Hepatocyte (in vitro differentiated cells): Measurements from ENCODE around the gene ANKAR. TPM values are rescaled to one million over a fixed set of nuclear protein-coding genes. Genes with fewer than 3 reads are reported as not detected.

Source experiments
- DNase-seq: peaks from one replicate; pipeline ENCODE4 v3.0.0-alpha.2; 2016; ENCODE audit warnings: low spot score
- H2AFZ ChIP-seq: fragments of 200-600 bp; sonication (generic); 2 replicates; pipeline ENCODE4 v1.6.0; 2016; ENCODE audit warnings: antibody characterized with exemption, mild to moderate bottlenecking
- H3K27ac ChIP-seq: fragments of 200-600 bp; sonication (generic); 2 replicates; pipeline ENCODE4 v1.5.1; 2016; ENCODE audit warnings: mild to moderate bottlenecking
- H3K27me3 ChIP-seq: fragments of 200-600 bp; sonication (generic); 2 replicates; pipeline ENCODE4 v1.6.1; 2016
- H3K36me3 ChIP-seq: fragments of 200-600 bp; sonication (generic); replicated peaks from 2 replicates; pipeline ENCODE4 v1.5.1; 2016; ENCODE audit warnings: low read depth; ENCODE audit not compliant: insufficient read depth
- H3K4me1 ChIP-seq: fragments of 200-600 bp; sonication (generic); 2 replicates; pipeline ENCODE4 v1.5.1; 2016; ENCODE audit warnings: mild to moderate bottlenecking, moderate library complexity; ENCODE audit not compliant: insufficient read depth
- H3K4me2 ChIP-seq: fragments of 200-600 bp; sonication (generic); 2 replicates; pipeline ENCODE4 v1.6.0; 2016
- H3K4me3 ChIP-seq: fragments of 200-600 bp; sonication (generic); 2 replicates; pipeline ENCODE4 v1.5.1; 2016; ENCODE audit warnings: mild to moderate bottlenecking
- H3K79me2 ChIP-seq: fragments of 200-600 bp; sonication (generic); 2 replicates; pipeline ENCODE4 v1.6.0; 2017; ENCODE audit warnings: mild to moderate bottlenecking
- H3K9me2 ChIP-seq: fragments of 200-600 bp; sonication (generic); replicated peaks from 2 replicates; pipeline ENCODE4 v1.6.0; 2017; ENCODE audit warnings: mild to moderate bottlenecking; ENCODE audit not compliant: insufficient read depth
- H3K9me3 ChIP-seq: fragments of 200-600 bp; sonication (generic); 2 replicates; pipeline ENCODE4 v1.5.1; 2016; ENCODE audit warnings: low read depth, mild to moderate bottlenecking
- H4K20me1 ChIP-seq: fragments of 200-600 bp; sonication (generic); 2 replicates; pipeline ENCODE4 v1.6.0; 2016; ENCODE audit warnings: mild to moderate bottlenecking; ENCODE audit not compliant: insufficient read depth, poor library complexity, severe bottlenecking
- CTCF ChIP-seq: fragments of 200-600 bp; sonication (generic); IDR thresholded peaks from 2 replicates; pipeline ENCODE4 v1.5.1; 2016; ENCODE audit warnings: antibody characterized with exemption, mild to moderate bottlenecking; ENCODE audit not compliant: poor library complexity
- EZH2 ChIP-seq: fragments of 200-600 bp; sonication (generic); IDR thresholded peaks from 2 replicates; pipeline ENCODE4 v1.6.1; 2016; ENCODE audit warnings: antibody characterized with exemption, mild to moderate bottlenecking, borderline replicate concordance
- EZH2phosphoT487 ChIP-seq: fragments of 200-600 bp; sonication (generic); IDR thresholded peaks from one replicate; pipeline ENCODE4 v1.6.1; 2018; ENCODE audit warnings: antibody characterized with exemption, mild to moderate bottlenecking, low read depth, moderate library complexity; ENCODE audit not compliant: unreplicated experiment, severe bottlenecking
- WGBS: methylation state at CpG from one replicate; pipeline ENCODE4 v1.1.6; 2016; ENCODE audit warnings: low lambda C conversion rate; ENCODE audit errors: missing lambda C conversion rate; 5-methylcytosine and 5-hydroxymethylcytosine counted together
- polyA plus RNA-seq: library from polyadenylated mRNA; unstranded; fragments of >200 nt; fragmentation: Nextera tagmentation; extraction: Ambion mirVana; gene quantifications from 2 replicates; pipeline ENCODE4 v1.2.1, GENCODE V29; 2016
- total RNA-seq: library from RNA; depleted of rRNA; stranded (reverse); fragments of >200 nt; gene quantifications from 2 replicates; pipeline ENCODE4 v1.2.3, GENCODE V29; 2014

ANKAR gene
- total and polyA plus RNA-seq, 2 experiments from 2014 or later: 4.0 to 4.6 TPM

GRCh38 chr2:189681203-189681602 is 6.7 kb downstream of the ANKAR start:
- 74% methylated on average over 1 of the region's 1 CpG for WGBS
- Histone ChIP-seq H3K4me2 (no peak overlapping the region), H3K4me1 (no peaks in the 10 kb centered on the region), H3K27me3 (no peaks in the 10 kb centered on the region), H3K9me2 (no peaks in the 10 kb centered on the region), H4K20me1 (no peaks in the 10 kb centered on the region), H3K9me3 (no peaks in the 10 kb centered on the region), H3K79me2 (peaks cover 17% of the 10 kb centered on the region), H3K4me3 (no peak overlapping the region), H3K36me3 (no peaks in the 10 kb centered on the region), H2AFZ (no peak overlapping the region), H3K27ac (no peak overlapping the region)
- TF ChIP-seq EZH2: no peak
- no peak for TF ChIP-seq EZH2phosphoT487
- no peak for TF ChIP-seq CTCF
- no peak for DNase-seq

- Histone ChIP-seq H2AFZ (no peak overlapping the region), H3K4me2 (no peak overlapping the region), H3K27ac (no peak overlapping the region), H3K79me2 (peaks cover 17% of the 10 kb centered on the region), H3K4me1 (no peaks in the 10 kb centered on the region), H3K27me3 (no peaks in the 10 kb centered on the region), H3K9me3 (no peaks in the 10 kb centered on the region), H3K4me3 (no peak overlapping the region), H3K9me2 (no peaks in the 10 kb centered on the region), H4K20me1 (no peaks in the 10 kb centered on the region), H3K36me3 (no peaks in the 10 kb centered on the region)
- no peak for TF ChIP-seq CTCF
- TF ChIP-seq EZH2phosphoT487: no peak
- TF ChIP-seq EZH2: no peak
- no peak for DNase-seq
Measured at GRCh38 chr2:189681903-189682302, 7.4 kb downstream of the ANKAR start.

GRCh38 chr2:189683348-189683747 is 8.9 kb downstream of the ANKAR start:
- peaks cover 15% of the 10 kb centered on the region for H3K79me2 ChIP-seq
- no peaks in the 10 kb centered on the region for H3K36me3 ChIP-seq
- H3K27me3 ChIP-seq: no peaks in the 10 kb centered on the region
- H2AFZ ChIP-seq: no peak overlapping the region
- no peaks in the 10 kb centered on the region for H3K9me2 ChIP-seq
- 56% methylated on average over 1 of the region's 1 CpG for WGBS
- no peak overlapping the region for H3K4me3 ChIP-seq
- no peak overlapping the region for H3K27ac ChIP-seq
- H3K9me3 ChIP-seq: no peaks in the 10 kb centered on the region
- no peaks in the 10 kb centered on the region for H4K20me1 ChIP-seq
- TF ChIP-seq EZH2 (no peak), EZH2phosphoT487 (no peak), CTCF (no peak)
- H3K4me2 ChIP-seq: no peak overlapping the region
- H3K4me1 ChIP-seq: no peaks in the 10 kb centered on the region
- no peak for DNase-seq

- no peak for TF ChIP-seq CTCF
- TF ChIP-seq EZH2phosphoT487: no peak
- no peak for TF ChIP-seq EZH2
- Histone ChIP-seq H3K4me3 (no peak overlapping the region), H4K20me1 (no peaks in the 10 kb centered on the region), H3K4me1 (no peaks in the 10 kb centered on the region), H3K27ac (no peak overlapping the region), H3K79me2 (peaks cover 4% of the 10 kb centered on the region), H3K27me3 (no peaks in the 10 kb centered on the region), H3K36me3 (no peaks in the 10 kb centered on the region), H2AFZ (no peak overlapping the region), H3K9me3 (no peaks in the 10 kb centered on the region), H3K4me2 (no peak overlapping the region), H3K9me2 (no peaks in the 10 kb centered on the region)
- WGBS: 95% methylated on average over 1 of the region's 1 CpG
- no peak for DNase-seq
Measured at GRCh38 chr2:189684811-189685210, 10.3 kb downstream of the ANKAR start.
